Activated CD4-positive, CD25-positive, alpha-beta regulatory T cell treated with anti-CD3 and anti-CD28 coated beads, Interleukin-2, amount 50 U/mL, for 72 hours (primary cell): ENCODE results near the gene JAZF1.

Source experiments
- DNase-seq: peaks from one replicate; pipeline ENCODE4 v3.0.0; 2021

The JAZF1 gene

DNA sequence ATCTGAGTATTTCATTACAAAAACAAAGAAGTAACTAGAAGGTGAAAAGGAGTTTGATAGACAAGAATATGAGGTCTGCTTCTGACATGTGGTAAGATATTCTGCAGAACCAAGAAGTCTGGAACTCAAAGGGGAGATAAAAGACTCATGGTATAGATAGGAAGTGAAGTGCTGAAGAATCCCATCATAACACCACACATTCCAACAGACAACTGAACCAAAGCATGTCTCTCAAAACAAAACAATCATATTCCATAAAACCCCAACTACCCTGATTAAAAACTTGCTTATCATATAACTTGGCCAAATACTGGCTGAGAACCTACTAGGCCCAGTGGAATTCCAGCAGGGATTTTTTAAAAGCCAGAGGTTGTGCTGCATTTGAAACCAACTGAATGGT is 178.7 kb downstream of the JAZF1 start:
- DNase-seq, result no peak

DNA sequence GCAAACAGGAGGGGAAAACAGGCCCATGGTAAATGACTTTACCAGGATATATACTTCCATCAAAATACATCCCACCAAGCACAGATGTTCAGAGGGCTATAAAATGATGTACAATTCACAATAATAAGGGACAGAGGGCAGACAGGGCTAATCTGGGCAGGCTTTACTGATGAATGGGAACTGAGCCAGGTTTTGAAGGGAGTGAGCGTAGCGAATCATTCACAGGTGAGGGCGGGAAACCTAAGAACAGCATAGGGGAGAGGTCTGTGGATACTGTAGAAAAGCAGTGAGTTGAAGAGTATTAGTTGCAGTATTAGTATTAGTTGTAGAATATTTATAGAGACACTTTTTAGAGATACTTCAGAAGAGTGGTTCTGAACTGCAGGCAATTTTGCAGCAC is 180.8 kb downstream of the JAZF1 start:
- no peak for DNase-seq

DNA sequence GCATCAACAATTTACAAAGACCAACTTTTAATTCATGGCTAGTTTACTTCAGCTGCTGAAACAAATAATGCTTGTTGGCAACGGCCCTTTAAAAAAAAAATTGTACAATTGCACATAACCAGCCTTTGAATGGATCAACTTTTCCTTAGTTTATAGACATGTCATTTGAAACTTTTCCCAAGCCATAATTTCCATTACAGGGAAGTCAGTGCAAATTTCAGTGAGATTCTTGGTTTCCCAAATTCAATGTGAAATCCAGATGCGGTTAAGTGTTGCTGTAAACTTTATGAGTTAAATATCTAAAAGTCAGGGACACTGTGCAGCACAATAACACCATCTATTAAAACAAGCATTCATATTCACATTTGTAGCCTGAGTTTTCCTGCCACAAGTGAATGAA is 182.2 kb downstream of the JAZF1 start:
- DNase-seq, result no peak

DNA sequence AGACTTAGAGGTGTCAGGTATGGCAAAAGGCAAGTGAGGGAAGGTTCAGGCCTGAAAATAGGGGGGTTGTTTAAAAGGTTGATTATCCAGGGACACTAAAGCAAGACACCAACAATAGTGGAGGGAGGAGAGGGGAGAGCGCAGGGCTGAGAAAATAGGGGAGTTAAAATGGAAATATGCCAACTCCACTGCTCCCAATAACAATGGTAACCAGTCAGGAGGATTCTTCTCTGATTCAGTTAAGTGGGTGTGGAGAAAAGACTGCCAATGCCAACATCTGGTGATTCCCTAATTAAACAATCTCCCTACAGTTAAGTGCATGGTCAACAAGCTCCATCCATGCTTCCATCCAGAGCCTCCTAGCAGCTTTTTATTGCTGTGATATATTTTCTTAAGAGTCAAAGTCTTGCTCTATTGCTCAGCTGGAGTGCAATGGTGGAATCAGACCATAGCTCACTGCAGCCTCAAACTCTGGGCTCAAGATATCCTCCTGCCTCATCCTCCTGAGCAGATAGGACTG is 183.3 kb downstream of the JAZF1 start:
- DNase-seq, result no peak

DNA sequence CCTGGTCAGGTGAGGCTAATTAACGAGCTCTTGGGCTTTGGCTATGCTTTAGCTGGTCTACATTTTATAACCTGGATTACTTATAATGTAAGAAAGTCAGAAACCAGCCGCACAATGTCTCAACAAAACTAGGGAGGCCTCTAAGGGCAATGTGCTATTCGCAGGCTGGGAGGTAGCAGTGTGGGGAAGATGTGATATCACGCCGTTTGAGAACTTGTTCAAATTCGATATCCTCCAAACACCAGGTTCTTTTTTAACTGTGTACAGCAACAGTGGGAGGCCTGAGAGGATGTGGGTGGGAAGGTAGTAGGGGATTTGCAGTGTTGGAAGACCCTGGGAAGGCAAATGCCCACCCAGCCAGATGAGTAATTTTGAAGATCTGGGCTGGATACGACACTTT is 184.5 kb downstream of the JAZF1 start:
- no peak for DNase-seq

DNA sequence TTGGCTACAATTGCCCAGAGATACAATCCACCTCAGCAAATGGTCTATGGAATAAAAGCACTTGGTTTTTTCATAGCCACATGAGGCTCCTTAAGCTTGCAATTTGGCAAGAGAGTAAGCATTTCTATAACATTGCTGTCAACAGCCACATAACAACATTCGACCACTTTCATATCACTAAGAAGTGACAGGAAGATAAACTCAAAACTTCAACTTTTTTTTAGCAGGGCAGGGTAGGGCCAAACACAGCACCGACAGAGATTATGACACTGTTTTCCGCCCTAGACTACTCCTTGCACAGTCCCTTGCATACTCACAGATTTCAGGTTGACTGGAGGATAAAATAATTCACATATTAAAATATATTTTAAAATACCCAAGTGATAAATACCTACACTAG is 185.4 kb downstream of the JAZF1 start:
- no peak for DNase-seq

DNA sequence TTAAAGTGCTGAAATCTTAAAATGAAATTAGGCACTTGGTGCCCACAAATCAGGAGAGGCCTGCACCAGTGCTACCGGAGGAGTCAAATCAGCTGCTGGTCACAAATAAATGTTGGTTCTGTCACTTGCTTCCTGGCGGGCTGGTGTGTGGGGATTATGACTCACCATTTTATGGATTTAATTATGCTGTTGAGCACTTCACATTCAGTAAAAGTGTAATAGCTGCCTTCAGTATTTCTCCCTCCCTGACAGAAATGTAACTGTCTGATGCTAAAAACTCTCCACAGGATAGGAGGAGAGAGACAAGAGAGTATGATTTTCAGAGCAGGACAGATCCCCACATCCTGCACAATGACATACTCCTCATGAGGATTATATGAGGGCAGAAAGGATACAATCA is 186.0 kb downstream of the JAZF1 start:
- no peak for DNase-seq

DNA sequence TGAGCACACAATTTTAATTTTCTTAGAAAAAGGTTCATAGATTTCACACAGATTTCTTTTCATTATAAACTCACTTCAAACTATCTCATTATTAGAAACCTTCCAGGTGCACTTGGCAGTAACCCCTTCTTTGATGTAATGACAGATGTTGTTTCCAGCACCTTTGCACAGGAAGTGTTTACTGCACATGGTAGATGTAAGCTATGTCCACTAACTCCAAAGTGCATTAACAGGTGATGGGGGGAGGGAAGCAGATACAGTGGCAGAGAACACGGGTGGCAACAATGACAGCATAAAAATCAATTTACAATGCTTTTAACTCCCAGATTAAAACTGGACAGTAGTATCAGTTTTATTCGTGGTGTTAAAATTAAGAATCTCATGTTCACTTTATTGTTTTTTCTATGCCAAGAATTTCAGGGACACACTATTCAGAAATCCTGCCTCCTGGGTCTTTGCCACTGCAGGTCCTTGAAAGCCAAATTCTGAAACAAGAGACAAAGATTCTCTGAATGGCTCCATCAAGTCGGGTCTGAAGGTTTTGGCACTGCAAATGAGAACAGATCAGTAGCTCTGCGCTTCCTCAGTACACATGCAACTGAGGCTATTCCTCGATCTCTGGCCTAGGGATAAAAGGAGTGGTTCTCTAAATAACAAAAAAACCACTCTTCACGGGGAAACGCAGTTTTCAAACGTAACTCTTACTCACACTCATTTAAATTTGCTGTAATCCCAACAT is 187.7 kb downstream of the JAZF1 start:
- DNase-seq, result no peak

DNA sequence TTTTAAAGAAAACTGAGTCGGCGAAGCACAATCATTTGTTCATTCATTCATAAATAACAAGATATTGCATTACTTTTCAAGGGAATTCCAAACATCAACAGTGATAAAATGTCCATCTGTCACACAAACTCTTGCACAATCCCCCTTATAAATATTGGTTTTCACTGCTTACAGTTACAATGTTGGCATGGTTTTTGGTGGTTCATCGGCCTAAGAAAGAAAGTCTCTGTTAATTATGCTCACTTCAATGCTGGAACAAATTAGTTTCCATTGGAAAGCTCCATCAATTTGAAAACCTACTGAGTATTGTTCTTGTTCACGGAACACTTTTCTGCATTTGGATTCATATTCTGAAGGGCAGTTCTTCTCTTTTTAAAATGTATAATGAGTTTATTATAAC is 188.5 kb downstream of the JAZF1 start:
- no peak for DNase-seq

DNA sequence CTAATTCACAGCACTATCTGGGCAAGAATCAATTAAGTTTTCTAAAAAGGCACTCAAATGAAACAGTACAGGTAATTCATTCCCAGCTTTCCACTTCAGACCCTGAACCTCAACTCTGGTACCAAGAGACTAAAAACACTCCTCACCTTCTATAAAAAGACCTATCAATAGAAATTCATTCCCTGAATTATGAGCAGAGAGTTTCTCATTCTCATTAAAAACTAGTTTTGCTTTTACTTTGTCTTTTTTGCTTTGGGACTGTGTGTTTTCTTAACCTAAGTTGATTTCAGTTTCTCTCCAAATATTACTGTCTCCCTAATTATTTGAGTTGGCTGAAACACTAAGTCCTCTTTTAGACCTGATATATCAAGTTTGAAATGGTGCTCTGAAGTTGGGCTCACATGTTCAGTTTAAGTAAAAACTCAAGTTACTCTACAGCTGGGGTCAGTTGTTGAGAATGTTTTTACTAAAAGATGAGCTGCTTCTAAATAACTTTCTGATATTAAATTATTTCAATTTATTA is 189.5 kb downstream of the JAZF1 start:
- DNase-seq, result no peak

DNA sequence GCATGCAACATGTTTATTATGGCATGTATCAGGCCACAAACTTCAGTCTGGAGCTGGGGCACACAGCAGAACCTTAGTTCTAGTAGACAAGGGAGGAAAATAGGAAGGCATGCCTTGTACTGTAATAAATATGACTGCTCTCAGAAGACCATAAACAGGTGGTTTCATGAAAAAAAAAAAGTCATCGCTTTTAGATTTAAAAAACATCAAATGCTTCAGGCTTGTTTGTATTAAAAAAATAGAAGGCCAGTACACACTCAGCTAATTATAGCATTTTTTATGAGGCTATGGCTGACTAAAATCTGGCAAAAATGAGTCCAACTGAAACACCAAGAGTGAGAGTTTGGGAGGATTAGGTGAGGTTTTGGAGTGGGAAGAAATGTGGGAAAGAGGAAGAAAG is 204.1 kb downstream of the JAZF1 start:
- no peak for DNase-seq

DNA sequence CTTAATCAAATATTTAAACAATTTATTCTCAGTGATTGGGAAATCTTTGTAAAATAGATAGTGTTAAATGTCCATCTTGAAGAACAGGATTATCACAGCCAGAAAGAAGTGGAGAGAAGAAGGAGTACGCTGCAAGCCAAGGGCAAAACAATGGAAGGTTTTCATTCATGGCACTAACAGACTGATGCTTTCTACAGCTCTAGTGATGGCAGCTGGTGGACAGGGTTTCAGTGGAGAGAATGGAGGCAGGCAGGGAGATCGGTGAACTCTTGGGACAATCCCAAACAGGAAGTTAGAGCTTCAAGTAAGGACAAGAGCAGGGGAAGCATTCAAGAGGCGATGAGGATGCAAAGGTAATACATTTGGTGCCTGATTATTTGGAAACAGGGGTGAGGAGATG is 207.0 kb downstream of the JAZF1 start:
- no peak for DNase-seq

DNA sequence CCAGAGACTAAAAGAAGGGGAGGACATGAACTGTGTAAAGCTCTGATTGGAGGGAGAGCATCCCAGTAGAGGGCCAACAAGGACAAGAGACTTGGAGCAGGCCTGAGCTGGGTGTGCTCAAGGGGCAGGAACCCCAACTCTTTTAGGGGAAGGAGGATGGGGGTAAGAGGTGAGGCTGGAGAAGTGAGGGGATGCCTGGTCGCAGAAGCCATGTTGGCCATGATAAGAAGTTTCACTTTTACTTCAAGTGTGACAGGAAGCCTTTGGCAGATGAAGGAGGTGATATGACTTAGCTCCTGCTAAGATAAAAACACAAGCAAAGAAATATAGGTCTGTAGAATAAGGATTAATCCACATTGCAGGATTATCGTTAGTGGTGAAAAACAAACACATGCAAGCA is 208.3 kb downstream of the JAZF1 start:
- no peak for DNase-seq

DNA sequence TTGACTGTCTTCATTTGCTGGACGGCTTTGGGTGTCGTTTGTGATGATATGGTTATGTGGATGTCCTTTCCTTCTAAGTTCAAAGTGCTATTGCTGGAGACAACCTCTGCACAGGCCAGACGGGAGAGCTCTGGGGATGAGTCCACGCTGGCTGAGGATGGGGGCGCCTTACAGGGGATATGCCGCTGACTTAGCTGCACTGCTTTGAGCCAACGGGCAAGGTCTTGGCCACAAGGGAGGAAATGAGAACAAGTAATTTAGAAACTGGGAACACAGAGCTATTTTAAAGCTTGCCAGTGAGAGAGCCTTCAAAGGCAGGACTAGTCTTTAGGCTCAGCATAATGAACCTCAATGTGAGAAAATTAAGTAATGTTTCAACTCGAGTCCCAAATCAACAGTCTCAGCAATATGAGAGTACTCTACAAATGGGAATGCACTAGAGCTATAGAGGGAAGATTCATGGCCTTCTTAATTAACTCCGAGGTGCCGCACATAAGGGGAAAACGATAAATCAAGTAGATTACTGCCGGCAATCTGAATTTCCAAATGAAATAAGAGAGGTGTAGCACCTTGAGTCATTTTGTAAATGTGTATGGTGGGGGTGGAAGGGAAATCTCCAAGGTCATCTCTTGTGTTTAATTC is 209.3 kb downstream of the JAZF1 start:
- DNase-seq, result no peak

DNA sequence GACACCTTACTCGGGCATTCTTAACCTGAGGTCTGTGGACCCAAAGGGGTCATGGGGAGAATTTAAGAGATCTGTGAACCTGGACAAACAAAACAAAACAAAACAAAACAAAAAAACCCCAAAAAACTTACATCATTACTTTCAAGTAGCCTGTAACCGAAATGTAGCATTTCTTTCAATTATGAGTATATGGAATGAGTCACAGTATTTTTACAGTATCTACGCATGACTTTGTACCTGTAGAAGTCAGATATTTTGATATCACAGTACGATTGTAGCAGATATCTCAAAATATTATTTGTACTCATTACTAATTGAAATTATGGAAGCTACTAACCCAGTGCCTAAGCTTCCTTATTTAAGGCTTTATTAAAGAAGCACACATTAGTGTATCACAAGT is 210.2 kb downstream of the JAZF1 start:
- no peak for DNase-seq

DNA sequence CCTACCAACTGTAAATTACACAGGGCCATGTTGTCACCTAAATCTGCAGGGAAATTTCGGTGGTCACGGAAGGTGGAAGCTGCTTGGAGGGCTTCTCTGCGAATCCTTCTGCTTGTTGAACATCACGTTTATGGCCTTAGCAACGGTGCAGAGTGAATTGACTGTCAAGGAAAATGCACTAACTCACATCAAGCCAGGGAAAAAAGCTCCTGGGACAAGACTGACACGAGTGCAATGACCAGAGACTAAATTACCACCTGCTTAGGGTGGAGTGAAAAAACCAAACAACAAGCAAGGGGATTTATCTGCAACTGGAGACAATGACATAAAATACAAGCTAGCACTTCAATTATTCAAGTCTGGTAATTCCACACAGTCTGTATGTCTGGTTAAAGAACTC is 211.2 kb downstream of the JAZF1 start:
- no peak for DNase-seq

DNA sequence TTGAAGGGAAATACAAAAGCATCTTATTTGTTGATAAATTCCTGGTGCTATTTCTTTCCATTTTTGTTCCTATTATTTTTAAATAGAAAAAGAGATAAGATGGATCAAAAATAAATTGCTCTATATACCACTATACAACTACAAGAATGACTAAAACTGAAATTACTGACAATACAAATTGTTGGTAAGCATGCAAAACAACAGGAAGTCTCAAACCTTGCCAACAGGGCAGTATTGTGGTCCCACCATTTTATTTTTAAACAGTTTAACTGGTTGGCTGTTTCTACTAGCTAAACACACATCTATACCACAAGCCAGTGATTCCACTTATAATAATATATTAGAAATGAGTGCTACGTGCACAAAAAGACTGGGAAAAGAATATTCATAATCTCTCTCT is 213.0 kb downstream of the JAZF1 start:
- DNase-seq, result no peak

DNA sequence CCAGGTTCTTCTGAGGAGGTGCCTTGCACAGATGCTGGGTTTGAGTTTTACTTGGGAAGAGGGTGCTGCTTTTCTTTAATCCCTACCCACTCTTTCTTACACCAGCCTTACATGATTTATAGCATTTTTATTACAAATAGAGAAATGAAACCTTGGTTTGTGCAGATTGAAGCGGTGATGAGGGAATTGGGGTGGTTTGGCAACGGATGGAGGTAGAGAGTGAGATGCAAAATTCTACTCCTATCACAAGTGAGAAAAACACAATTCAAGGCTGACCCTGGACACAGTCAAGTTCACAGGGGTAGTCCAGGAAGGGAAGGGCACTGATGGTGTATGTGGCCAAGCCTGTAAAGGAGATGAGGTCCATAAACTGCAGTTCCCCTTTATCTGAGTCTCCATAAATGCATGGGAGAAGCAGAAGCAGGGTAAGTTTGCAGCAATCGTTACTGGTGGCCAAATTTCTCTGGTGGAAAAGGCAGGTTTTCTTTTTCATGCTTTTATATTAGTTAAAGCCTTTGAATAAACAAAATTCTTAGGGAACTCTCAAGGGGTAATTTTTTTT is 214.3 kb downstream of the JAZF1 start:
- DNase-seq, result no peak

DNA sequence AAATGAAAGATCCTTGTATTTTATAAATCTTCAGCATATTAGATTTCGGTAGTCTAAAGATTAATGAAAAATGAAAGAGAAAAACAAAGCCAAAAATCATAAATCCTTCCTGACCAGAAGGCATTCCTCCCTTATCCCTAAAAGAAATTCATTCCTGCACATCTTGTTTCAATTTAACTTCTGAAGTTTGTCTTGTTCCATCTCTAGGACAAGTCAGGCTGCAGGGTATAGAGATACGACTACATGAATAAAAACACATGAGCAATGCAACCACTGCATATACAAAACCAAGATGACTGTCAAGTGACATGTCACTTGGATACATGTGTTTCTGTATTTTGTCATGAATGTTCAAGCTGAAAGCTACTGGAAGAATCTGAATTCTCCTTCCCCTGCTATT is 214.9 kb downstream of the JAZF1 start:
- DNase-seq, result no peak

DNA sequence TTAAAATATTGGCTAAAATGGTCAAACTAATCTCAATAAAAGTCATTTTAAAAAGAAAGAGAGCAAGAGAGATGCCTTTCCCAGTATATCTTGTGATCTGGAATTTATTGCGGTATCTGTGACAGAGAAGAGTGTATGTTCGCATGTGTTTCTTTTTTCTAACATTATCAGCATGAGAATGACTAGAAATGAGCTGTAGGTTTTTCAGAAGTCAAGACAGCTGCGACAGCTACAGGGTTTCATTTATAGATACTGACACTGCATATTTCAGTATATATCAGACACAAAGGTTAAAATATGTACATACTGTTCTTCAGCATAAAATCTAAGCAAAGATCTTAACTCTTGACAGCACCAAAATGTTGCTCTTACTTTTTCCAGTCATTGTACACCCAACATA is 215.8 kb downstream of the JAZF1 start:
- DNase-seq, result no peak

DNA sequence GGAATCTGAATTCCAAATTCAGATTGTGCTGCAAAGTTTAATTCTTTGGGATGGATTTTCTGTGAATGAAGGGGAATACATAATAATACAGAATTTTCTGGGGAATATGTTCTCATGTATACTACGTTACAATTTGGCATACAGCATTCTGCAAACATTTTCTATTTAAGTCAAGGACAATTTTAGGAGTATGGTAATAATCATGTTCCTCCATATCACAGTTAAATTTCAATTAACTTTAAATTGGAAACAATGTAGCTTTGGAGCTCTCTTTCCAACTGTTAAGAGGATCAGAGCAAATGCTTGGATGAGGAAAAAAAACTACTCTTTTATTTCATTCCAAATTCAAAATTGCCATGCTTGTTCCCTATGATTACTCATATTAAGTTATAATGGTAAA is 217.5 kb downstream of the JAZF1 start:
- DNase-seq, result no peak

DNA sequence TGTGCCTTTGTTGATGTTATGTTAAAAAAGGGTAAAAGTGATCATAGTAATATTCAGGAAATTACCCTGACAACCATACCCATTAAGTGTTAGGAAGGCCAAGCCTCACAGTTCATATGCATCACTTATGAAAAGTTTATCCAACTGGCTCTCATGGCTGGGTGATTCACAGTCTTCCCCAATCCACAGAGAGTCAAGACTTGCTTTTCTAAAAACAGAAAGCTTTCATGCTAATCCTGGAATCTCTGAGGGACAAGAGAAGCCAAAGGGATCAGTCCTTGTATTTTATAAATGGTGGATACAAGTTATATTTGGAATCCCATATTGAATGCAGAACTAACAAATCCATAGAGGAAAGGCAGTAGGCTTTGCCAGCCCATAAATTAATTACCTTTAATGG is 218.3 kb downstream of the JAZF1 start:
- DNase-seq, result no peak

DNA sequence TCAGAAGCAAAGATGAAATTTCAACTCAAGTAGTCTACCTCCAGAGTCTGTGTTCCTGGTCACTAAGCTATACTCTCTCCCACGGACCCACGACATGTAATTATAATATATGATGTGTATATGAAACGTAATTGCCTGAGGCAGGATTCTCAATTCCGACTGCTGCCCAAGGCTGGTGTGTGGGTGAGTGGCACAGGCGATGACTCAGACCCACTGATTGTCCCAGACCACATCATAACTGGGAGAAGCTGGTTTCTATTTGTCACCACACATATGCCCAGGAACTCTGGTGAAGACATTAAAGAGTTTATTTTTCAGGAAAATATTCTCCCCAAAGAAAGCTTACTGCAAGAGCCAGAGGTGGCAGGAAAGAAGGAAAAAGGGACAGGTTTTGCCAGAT is 219.3 kb downstream of the JAZF1 start:
- no peak for DNase-seq

DNA sequence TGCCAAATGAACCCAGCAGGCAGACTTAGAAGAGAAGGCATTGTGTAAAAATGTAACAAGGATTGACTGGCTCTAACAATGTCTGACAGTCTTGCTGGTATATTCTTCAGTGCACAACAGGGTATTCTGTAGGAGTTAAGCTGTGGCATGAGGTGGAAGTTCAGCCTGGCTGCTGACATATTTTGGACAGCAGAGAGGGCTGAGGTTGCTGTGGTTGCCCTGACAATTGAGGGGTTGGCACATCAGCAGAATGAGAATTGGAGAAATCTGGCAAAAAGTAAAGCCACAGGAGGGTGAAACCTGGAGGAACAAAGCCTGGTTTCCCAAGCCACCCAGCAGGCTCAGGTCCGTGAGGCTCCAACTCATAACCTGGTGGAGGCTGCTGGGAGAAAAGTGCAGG is 220.2 kb downstream of the JAZF1 start:
- DNase-seq, result no peak
